PC-9 (cell line): Measurements from ENCODE around the gene OR2A12.

Experiments
- CTCF ChIP-seq: fragments of 200-600 bp; sonication (generic); conservative IDR thresholded peaks from 2 replicates; pipeline ENCODE4 v1.6.1; 2017; ENCODE audit warnings: mixed run types, antibody characterized with exemption, mild to moderate bottlenecking, moderate library complexity
- EZH2 ChIP-seq: fragments of 200-600 bp; sonication (generic); IDR thresholded peaks from 2 replicates; pipeline ENCODE4 v1.8.0; 2017; ENCODE audit warnings: antibody characterized with exemption, low read depth

DNA sequence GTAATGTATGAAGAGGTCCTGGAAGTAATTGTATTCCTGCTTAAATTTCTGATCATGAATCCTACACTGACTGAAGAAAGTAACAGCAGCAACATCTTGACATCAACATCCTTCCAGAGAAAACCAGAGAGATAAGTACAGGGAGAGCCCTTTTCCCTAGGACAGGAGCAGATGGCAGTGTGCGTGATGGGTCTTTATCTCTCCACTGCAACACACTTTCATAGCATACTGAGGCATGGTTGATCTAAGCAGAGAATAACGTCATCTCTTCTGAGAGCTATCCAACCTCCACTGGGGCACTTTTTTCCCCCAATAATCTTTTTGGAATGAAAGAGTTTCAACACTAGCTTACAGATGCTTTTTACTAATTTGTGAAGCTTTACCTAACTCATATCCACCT, 16.1 kb upstream of the OR2A12 start:
- TF ChIP-seq CTCF (no peak), EZH2 (no peak)
